Mammary epithelial cell (primary cell): ENCODE measurements around the gene FAM53A.

ENCODE experiments used
- CTCF ChIP-seq, 2 donors: IDR thresholded peaks in 1 of 2; conservative IDR thresholded peaks in 1 of 2; 2 replicates each; pipeline ENCODE4 v1.5.1; 2011 to 2012; ENCODE audit warnings: inconsistent platforms in 2 of 2, low read length in 2 of 2, mild to moderate bottlenecking in 2 of 2, control low read depth in 1 of 2, low read depth in 1 of 2; ENCODE audit not compliant: insufficient read depth in 1 of 2; ENCODE audit errors: extremely low read depth in 1 of 2
- EZH2 ChIP-seq: IDR thresholded peaks from 2 replicates; pipeline ENCODE4 v1.6.1; 2012; ENCODE audit warnings: low read length, inconsistent platforms, borderline replicate concordance

GRCh38 chr4:1622956-1623355, 61.2 kb downstream of the FAM53A start:
- TF ChIP-seq EZH2 (no peak), CTCF (conservative IDR thresholded peaks at IDR 0.05 in 1 of 2, IDR thresholded peaks at IDR 0.05 in 1 of 2; ENCODE audit: extremely low read depth in 1 of 2, insufficient read depth in 1 of 2, low read depth in 1 of 2, low read length in 2 of 2) (no peak)
